H1 (cell line): ENCODE data around the gene CIT. TPM values are rescaled to one million over a fixed set of nuclear protein-coding genes. Genes with fewer than 3 reads are reported as not detected.

Experiments used
- CTCF ChIA-PET: fragments of 300-600 bp; sonication (Branson Sonifier 250); formaldehyde crosslinking; loops from one replicate; lab custom pipeline; 2021; ENCODE audit not compliant: partially characterized antibody; lab: Charles Lee
- POLR2A ChIA-PET: fragments of 300-600 bp; sonication (Branson Sonifier 250); formaldehyde crosslinking; loops from one replicate; lab custom pipeline; 2021; ENCODE audit warnings: inconsistent platforms; ENCODE audit not compliant: partially characterized antibody; lab: Charles Lee
- DNase-seq, 2 experiments: peaks; one replicate each; pipeline versions ENCODE4 v3.0.0 to v3.0.0-alpha.2; 2010 to 2022; ENCODE audit warnings: low spot score in 2 of 2, low read depth in 1 of 2, mixed read lengths in 1 of 2
- FAIRE-seq: peaks from 2 replicates; lab custom pipeline; 2011; peaks lifted over from hg19 to GRCh38; lab: Jason Lieb, UNC
- H2AFZ ChIP-seq: 2 replicates; pipeline ENCODE4 v1.8.1; 2012; ENCODE audit warnings: low read length, inconsistent platforms
- H2AK5ac ChIP-seq: 2 replicates; pipeline ENCODE4 v1.6.1; 2013; ENCODE audit warnings: low read depth, low read length
- H2BK120ac ChIP-seq: replicated peaks from 2 replicates; pipeline ENCODE3; 2013; ENCODE audit warnings: low read depth, low read length, inconsistent platforms
- H2BK12ac ChIP-seq: 2 replicates; pipeline ENCODE4 v1.6.1; 2013; ENCODE audit warnings: low read depth, low read length
- H2BK15ac ChIP-seq: 2 replicates; pipeline ENCODE4 v1.6.1; 2013; ENCODE audit warnings: low read length
- H2BK20ac ChIP-seq: 2 replicates; pipeline ENCODE4 v1.6.1; 2013; ENCODE audit warnings: low read length
- H2BK5ac ChIP-seq: 2 replicates; pipeline ENCODE4 v1.6.1; 2013; ENCODE audit warnings: low read depth, low read length
- H3K14ac ChIP-seq: 2 replicates; pipeline ENCODE4 v1.6.1; 2013; ENCODE audit warnings: inconsistent platforms; ENCODE audit not compliant: insufficient read length
- H3K18ac ChIP-seq: 2 replicates; pipeline ENCODE4 v1.6.1; 2013; ENCODE audit warnings: low read length; ENCODE audit errors: extremely low read depth
- H3K23ac ChIP-seq: 2 replicates; pipeline ENCODE4 v1.6.1; 2013; ENCODE audit warnings: inconsistent platforms; ENCODE audit not compliant: insufficient read length
- H3K23me2 ChIP-seq: 2 replicates; pipeline ENCODE4 v1.6.1; 2013; ENCODE audit warnings: low read depth, low read length
- H3K27ac ChIP-seq: 2 replicates; pipeline ENCODE4 v1.6.1; 2011; ENCODE audit warnings: low read depth, low read length, inconsistent platforms
- H3K27me3 ChIP-seq, 4 experiments: replicated peaks in 1 of 4; 1 replicate in 1 of 4; 2 replicates in 3 of 4; pipeline versions ENCODE4 v1.6.1 to v1.8.1; 2011 to 2013; ENCODE audit warnings: low read length in 3 of 4, mild to moderate bottlenecking in 3 of 4, inconsistent platforms in 2 of 4, mixed read lengths in 2 of 4, moderate library complexity in 1 of 4; ENCODE audit not compliant: control insufficient read depth in 3 of 4, insufficient read depth in 3 of 4; ENCODE audit errors: extremely low read depth in 1 of 4
- H3K36me3 ChIP-seq, 4 experiments: 2 replicates each; pipeline versions ENCODE4 v1.6.1 to v1.8.1; 2011 to 2013; ENCODE audit warnings: mild to moderate bottlenecking in 4 of 4, low read length in 3 of 4, moderate library complexity in 2 of 4, control low read depth in 1 of 4, inconsistent platforms in 1 of 4; ENCODE audit not compliant: insufficient read depth in 4 of 4, control insufficient read depth in 2 of 4
- H3K4ac ChIP-seq: replicated peaks from 2 replicates; pipeline ENCODE3; 2013; ENCODE audit warnings: low read length, low read depth, mixed read lengths, inconsistent platforms; ENCODE audit not compliant: insufficient read length
- H3K4me1 ChIP-seq, 4 experiments: replicated peaks in 1 of 4; 1 replicate in 1 of 4; 2 replicates in 3 of 4; pipeline versions ENCODE4 v1.6.1 to v1.8.1; 2011 to 2013; ENCODE audit warnings: low read length in 3 of 4, inconsistent platforms in 2 of 4, mixed read lengths in 1 of 4; ENCODE audit not compliant: insufficient read depth in 4 of 4, control insufficient read depth in 3 of 4
- H3K4me2 ChIP-seq, 2 experiments: 2 replicates each; pipeline versions ENCODE4 v1.6.1 to v1.8.1; 2011 to 2013; ENCODE audit warnings: low read depth in 2 of 2, low read length in 2 of 2, control low read depth in 1 of 2, inconsistent platforms in 1 of 2, mild to moderate bottlenecking in 1 of 2; ENCODE audit not compliant: insufficient read depth in 1 of 2
- H3K4me3 ChIP-seq, 4 experiments: fragments of 200-600, 300-600 bp in 1 of 4; sonication (generic), shearing (Covaris generic), sonication (Bioruptor Twin) in 1 of 4; 2 replicates each; pipeline versions ENCODE4 v1.5.1 to v1.8.1; 2011 to 2016; ENCODE audit warnings: low read length in 4 of 4, low read depth in 3 of 4, control low read depth in 2 of 4, inconsistent platforms in 2 of 4, mild to moderate bottlenecking in 2 of 4, mixed read lengths in 1 of 4, moderate library complexity in 1 of 4; ENCODE audit not compliant: insufficient read depth in 2 of 4; ENCODE audit errors: extremely low read depth in 1 of 4
- H3K56ac ChIP-seq: replicated peaks from 2 replicates; pipeline ENCODE3; 2013; ENCODE audit warnings: low read depth, mild to moderate bottlenecking, mixed read lengths, low read length, inconsistent platforms; ENCODE audit not compliant: insufficient read length
- H3K79me1 ChIP-seq: 2 replicates; pipeline ENCODE4 v1.6.1; 2013; ENCODE audit warnings: low read depth, low read length, control low read depth
- H3K79me2 ChIP-seq, 2 experiments: 2 replicates each; pipeline versions ENCODE4 v1.6.1 to v1.8.1; 2012 to 2013; ENCODE audit warnings: low read length in 2 of 2, mild to moderate bottlenecking in 2 of 2, inconsistent platforms in 1 of 2; ENCODE audit not compliant: insufficient read depth in 2 of 2, control insufficient read depth in 1 of 2
- H3K9ac ChIP-seq, 4 experiments: replicated peaks in 1 of 4; 1 replicate in 1 of 4; 2 replicates in 3 of 4; pipeline versions ENCODE4 v1.6.1 to v1.8.1; 2011 to 2013; ENCODE audit warnings: low read depth in 3 of 4, low read length in 3 of 4, control low read depth in 2 of 4, mild to moderate bottlenecking in 2 of 4, moderate library complexity in 2 of 4, inconsistent platforms in 1 of 4; ENCODE audit errors: extremely low read depth in 1 of 4
- H3K9me3 ChIP-seq, 2 experiments: 2 replicates each; pipeline versions ENCODE4 v1.6.1 to v1.8.1; 2012 to 2013; ENCODE audit warnings: mild to moderate bottlenecking in 2 of 2, moderate library complexity in 2 of 2, control low read depth in 1 of 2, inconsistent platforms in 1 of 2, low read depth in 1 of 2, low read length in 1 of 2, mixed read lengths in 1 of 2; ENCODE audit not compliant: insufficient read depth in 2 of 2
- H4K20me1 ChIP-seq, 2 experiments: replicated peaks in 1 of 2; 2 replicates each; pipeline versions ENCODE3 to v1.8.1; 2011 to 2013; ENCODE audit warnings: inconsistent platforms in 2 of 2, low read length in 2 of 2, mild to moderate bottlenecking in 1 of 2; ENCODE audit not compliant: insufficient read depth in 2 of 2, control insufficient read depth in 1 of 2
- H4K5ac ChIP-seq: 2 replicates; pipeline ENCODE4 v1.6.1; 2013; ENCODE audit warnings: low read length, low read depth, mixed read lengths, inconsistent platforms; ENCODE audit not compliant: insufficient read length
- H4K8ac ChIP-seq: 2 replicates; pipeline ENCODE4 v1.8.0; 2013; ENCODE audit warnings: mild to moderate bottlenecking, moderate library complexity, low read length, inconsistent platforms; ENCODE audit not compliant: insufficient read depth; ENCODE audit errors: extremely low read depth
- H4K91ac ChIP-seq: replicated peaks from 2 replicates; pipeline ENCODE3; 2013; ENCODE audit warnings: low read length, mixed read lengths, inconsistent platforms; ENCODE audit not compliant: insufficient read length
- BACH1 ChIP-seq: IDR thresholded peaks from 2 replicates; pipeline ENCODE4 v1.6.1; 2012; ENCODE audit warnings: low read length, improper control_type of control experiment
- CTBP2 ChIP-seq: IDR thresholded peaks from 2 replicates; pipeline ENCODE4 v1.7.0; 2011; ENCODE audit warnings: borderline replicate concordance, mild to moderate bottlenecking, moderate library complexity, mixed read lengths, low read length; ENCODE audit not compliant: insufficient read depth, insufficient read length
- CTCF ChIP-seq, 3 experiments: IDR thresholded peaks; 1 replicate in 2 of 3; 2 replicates in 1 of 3; pipeline versions ENCODE4 v1.5.1 to v1.6.1; 2011; ENCODE audit warnings: low read length in 3 of 3, mild to moderate bottlenecking in 3 of 3, inconsistent platforms in 2 of 3, low read depth in 1 of 3, moderate library complexity in 1 of 3; ENCODE audit not compliant: insufficient read depth in 1 of 3; ENCODE audit errors: control extremely low read depth in 1 of 3
- MAFK ChIP-seq: IDR thresholded peaks from 2 replicates; pipeline ENCODE4 v1.6.1; 2012; ENCODE audit warnings: low read depth, mild to moderate bottlenecking, improper control_type of control experiment, low read length
- NANOG ChIP-seq: IDR thresholded peaks from 2 replicates; pipeline ENCODE4 v1.6.1; 2011; ENCODE audit warnings: low read length, low read depth, mild to moderate bottlenecking, inconsistent platforms; ENCODE audit not compliant: insufficient read depth, poor library complexity, severe bottlenecking
- RBBP5 ChIP-seq: IDR thresholded peaks from 2 replicates; pipeline ENCODE4 v1.7.1; 2012; ENCODE audit warnings: low read depth, mild to moderate bottlenecking, inconsistent platforms, low read length, moderate library complexity, borderline replicate concordance
- TAF1 ChIP-seq: IDR thresholded peaks from 2 replicates; pipeline ENCODE4 v1.6.1; 2011; ENCODE audit warnings: mild to moderate bottlenecking, low read depth, low read length
- TBP ChIP-seq: IDR thresholded peaks from 2 replicates; pipeline ENCODE4 v1.6.1; 2011; ENCODE audit warnings: low read depth, low read length, improper control_type of control experiment
- TCF12 ChIP-seq: IDR thresholded peaks from 2 replicates; pipeline ENCODE4 v1.6.1; 2011; ENCODE audit warnings: low read depth, mild to moderate bottlenecking, low read length
- YY1 ChIP-seq: IDR thresholded peaks from 2 replicates; pipeline ENCODE4 v1.6.1; 2011; ENCODE audit warnings: low read depth, mild to moderate bottlenecking, low read length
- ZNF274 ChIP-seq: IDR thresholded peaks from 2 replicates; pipeline ENCODE4 v1.7.0; 2012; ENCODE audit warnings: low read length, borderline replicate concordance; ENCODE audit errors: extremely low read depth
- WGBS, 2 experiments: shearing (Covaris generic) in 1 of 2; methylation state at CpG; one replicate each; pipeline versions ENCODE4 v1.1.6 to v1.1.7; 2013 to 2015; ENCODE audit warnings: low lambda C conversion rate in 2 of 2, mixed read lengths in 2 of 2, inconsistent platforms in 1 of 2, low coverage in 1 of 2, missing lambda C conversion rate in 1 of 2; ENCODE audit not compliant: insufficient replicate concordance in 2 of 2, insufficient coverage in 1 of 2, insufficient read length in 1 of 2; ENCODE audit errors: extremely low coverage in 1 of 2, missing lambda C conversion rate in 1 of 2; 5-methylcytosine and 5-hydroxymethylcytosine counted together
- polyA plus RNA-seq, 7 experiments: library from polyadenylated mRNA; depleted of rRNA in 3 of 7; stranded (reverse) in 5 of 7; unstranded in 2 of 7; fragments of >200 nt in 5 of 7; fragments of 200-250 nt in 2 of 7; gene quantifications; 1 replicate in 5 of 7; 2 replicates in 1 of 7; 4 replicates in 1 of 7; pipeline versions ENCODE4 v1.2.1 to v1.2.3, GENCODE V29; 2011 to 2013; ENCODE audit warnings: missing spikeins in 2 of 7, mixed read lengths in 2 of 7
- total RNA-seq: library from RNA; stranded (reverse); fragmentation: NEBNext Ultra II Directional; extraction: Animal tissue kit (Norgen Biotek cat#: 25700); gene quantifications from 2 replicates; pipeline ENCODE4 v1.2.1, GENCODE V29; 2021

The CIT gene
- total and polyA plus RNA-seq, 2 of the 8 experiments (the other 6 are each of a cell fraction or from before 2014, with no cell fraction given): 17.1 to 60.9 TPM

- Histone ChIP-seq H2BK5ac (no peak overlapping the region), H2BK12ac (no peak overlapping the region), H2BK120ac (no peak overlapping the region), H2AFZ (no peak overlapping the region), H4K91ac (no peak overlapping the region), H3K14ac (no peak overlapping the region), H3K4ac (no peak overlapping the region), H3K18ac (no peak overlapping the region), H3K79me1 (no peaks in the 10 kb centered on the region; the same call in 1 of the 2 replicates), H4K20me1 (peaks cover 2 to 5% of the 10 kb centered on the region in 2 experiments), H3K23me2 (no peaks in the 10 kb centered on the region), H3K56ac (no peak overlapping the region), H3K23ac (no peak overlapping the region), H3K27me3 (no peaks in the 10 kb centered on the region), H3K79me2 (no peaks in the 10 kb centered on the region), H2AK5ac (no peak overlapping the region), H3K4me2 (no peak overlapping the region), H2BK15ac (no peak overlapping the region), H4K8ac (no peak overlapping the region), H3K9ac (no peak overlapping the region), H3K27ac (no peak overlapping the region), H3K9me3 (no peaks in the 10 kb centered on the region), H4K5ac (no peak overlapping the region), H3K4me1 (peaks cover 0 to 2% (median 0%) of the 10 kb centered on the region in 4 experiments; a peak in 2 of 7 replicates), H2BK20ac (no peak overlapping the region), H3K4me3 (no peak overlapping the region), H3K36me3 (peaks cover 15 to 40% (median 32%) of the 10 kb centered on the region in 4 experiments)
- WGBS, 2 experiments: 90% methylated on average over 6 of the region's 6 CpGs; no CpG with 5 or more reads in 1 of the 2 experiments
- DNase-seq: no peak
- ChIA-PET POLR2A (interaction anchor here (0.6 to 3.1 kb wide), 5 partner anchors 11 to 181 kb away, joined by 3 to 10 read pairs (median 3); no protein-coding TSS in a partner anchor), CTCF (interaction anchor here (2.2 kb wide), 1 partner anchor 12 kb away, joined by 10 read pairs; no protein-coding TSS in a partner anchor)
- FAIRE-seq: no peak
- no peak for TF ChIP-seq TBP
- TF ChIP-seq RBBP5: no peak
- TF ChIP-seq MAFK: no peak
- TF ChIP-seq TCF12: no peak
- TF ChIP-seq BACH1: no peak
- no peak for TF ChIP-seq CTBP2
- no peak for TF ChIP-seq CTCF (IDR thresholded peaks at IDR 0.05; ENCODE audit: control extremely low read depth in 1 of 3, insufficient read depth in 1 of 3, low read depth in 1 of 3, low read length in 3 of 3)
- no peak for TF ChIP-seq YY1
- no peak for TF ChIP-seq ZNF274
- TF ChIP-seq TAF1: no peak
- no peak for TF ChIP-seq NANOG
Measured at GRCh38 chr12:119683413-119683812, 193.7 kb downstream of the CIT start.
